HT-29 (cell line): ENCODE data around the gene RHNO1. TPM values are rescaled to one million over a fixed set of nuclear protein-coding genes. Genes with fewer than 3 reads are reported as not detected.

Source experiments
- DNase-seq: peaks from one replicate; pipeline ENCODE4 v3.0.0-alpha.2; 2015; ENCODE audit warnings: low spot score
- total RNA-seq: library from RNA; depleted of rRNA; stranded (reverse); fragments of >200 nt; shearing (Covaris generic); gene quantifications from 2 replicates; pipeline ENCODE4 v1.2.3, GENCODE V29; 2014; rRNA removed

The RHNO1 gene
- total RNA-seq: 14.0 and 14.4 TPM in 2 replicates

DNA sequence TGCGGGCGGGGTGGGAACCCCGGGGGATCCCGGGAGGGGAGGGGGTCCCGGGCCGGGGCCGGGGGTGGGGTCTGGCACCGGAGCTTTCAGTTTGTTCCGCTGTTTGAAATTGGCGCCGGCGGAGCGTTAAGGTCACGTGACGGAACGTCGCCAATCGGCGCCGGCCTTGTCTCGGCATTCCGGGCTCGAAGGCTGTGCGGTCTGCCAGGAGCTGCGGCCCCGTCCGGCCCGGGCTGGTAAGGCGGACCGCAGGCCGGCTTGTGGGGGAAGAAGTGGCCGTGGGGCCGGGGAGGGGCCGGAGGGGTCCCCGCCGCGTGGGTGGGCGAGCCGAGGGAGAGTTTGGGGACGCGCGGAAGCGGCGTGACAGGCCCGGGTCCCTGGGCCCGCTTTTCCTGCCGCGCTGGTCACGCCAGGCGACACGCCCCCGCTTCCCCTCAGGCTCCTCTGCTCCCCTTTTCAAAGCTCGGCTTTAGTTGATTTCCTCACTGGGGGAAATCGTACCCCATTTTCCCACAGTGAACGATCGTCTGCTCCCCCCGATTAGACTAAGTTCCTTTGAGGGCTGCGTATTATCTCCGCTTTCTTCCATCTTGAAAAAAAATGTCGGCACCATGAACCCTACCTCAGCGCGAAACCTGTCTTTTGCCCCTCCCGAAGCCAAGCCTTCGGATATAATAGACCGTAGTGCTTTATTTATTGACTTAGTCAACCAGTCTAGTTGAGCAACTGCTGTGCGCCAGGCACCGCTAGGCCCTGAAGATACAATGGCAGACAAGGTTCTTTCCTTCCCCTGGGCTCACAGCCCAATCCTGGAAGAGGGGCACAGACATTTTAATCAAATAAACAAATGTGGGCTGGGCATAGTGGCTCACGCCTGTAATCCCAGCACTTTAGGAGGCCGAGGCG is at the start of gene RHNO1, which contains the start of gene FOXM1:
Gene RHNO1 (plus strand): TSS at position 177 of the 906 bp plus-strand sequence. CDS start 8,144 bp downstream, outside the sequence.
Gene FOXM1 (minus strand): TSS at position 128 of the 906 bp plus-strand sequence. CDS start 2,696 bp downstream, outside the sequence.
- peak; percentile 90 for DNase-seq

- no peak for DNase-seq
These were observed 47.7 kb upstream of the RHNO1 start for GRCh38 chr12:2829275-2829674.

GRCh38 chr12:2832550-2833127 is 44.4 kb upstream of the RHNO1 start:
- no peak for DNase-seq

GRCh38 chr12:2833327-2833726 is 43.7 kb upstream of the RHNO1 start:
- DNase-seq: no peak

- DNase-seq: no peak
These were observed 43.2 kb upstream of the RHNO1 start for GRCh38 chr12:2833810-2834209.

DNA sequence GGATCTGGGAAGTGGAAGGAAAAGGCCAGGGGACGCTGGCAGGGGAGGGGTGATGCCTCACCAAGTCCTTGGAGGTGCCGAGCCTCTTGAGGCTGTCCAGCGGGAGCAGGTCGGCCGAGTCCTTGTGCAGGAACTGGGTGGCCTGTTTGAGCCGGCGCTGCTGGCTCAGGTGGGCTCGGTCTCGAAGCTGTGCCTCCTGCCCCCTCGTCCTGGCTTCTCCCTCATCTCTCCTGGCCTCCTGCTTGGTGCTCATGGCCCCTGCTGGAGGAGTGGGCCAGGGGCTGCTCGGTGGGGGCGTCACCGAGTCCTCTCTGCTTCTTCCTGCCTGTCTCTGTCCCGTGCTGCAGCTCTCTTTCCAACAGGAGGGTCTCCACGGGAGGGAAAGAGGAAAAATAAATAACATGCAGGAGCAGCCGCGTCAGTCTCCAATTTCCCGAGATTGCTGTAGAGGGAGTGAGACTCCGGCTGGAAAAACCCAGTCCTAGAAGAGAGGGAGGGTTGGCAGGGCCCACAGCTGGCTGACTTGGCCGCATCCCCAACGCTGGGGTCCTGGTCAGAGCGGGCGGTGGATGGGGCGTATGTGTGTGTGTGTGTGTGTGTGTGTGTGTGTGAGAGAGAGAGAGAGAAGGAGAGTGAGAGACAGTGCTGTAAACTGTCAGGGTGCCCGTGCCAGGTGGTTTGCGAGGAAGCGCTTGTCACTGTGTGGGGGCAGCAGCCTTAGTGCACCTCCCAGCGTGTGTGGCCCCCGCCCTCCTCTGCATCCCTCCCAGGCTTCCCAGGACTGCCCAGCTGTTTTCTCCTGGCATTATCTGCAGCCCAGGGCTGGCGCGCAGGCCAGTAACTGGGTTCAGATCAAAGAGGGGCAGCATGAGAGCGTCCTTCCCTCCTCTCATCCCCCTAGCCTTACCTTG is 42.2 kb upstream of the RHNO1 start, which contains the start of gene NRIP2:
Gene NRIP2 (minus strand): TSS at position 455 of the 911 bp plus-strand sequence. CDS start 52 bp downstream, at position 403.
- DNase-seq: no peak

DNA sequence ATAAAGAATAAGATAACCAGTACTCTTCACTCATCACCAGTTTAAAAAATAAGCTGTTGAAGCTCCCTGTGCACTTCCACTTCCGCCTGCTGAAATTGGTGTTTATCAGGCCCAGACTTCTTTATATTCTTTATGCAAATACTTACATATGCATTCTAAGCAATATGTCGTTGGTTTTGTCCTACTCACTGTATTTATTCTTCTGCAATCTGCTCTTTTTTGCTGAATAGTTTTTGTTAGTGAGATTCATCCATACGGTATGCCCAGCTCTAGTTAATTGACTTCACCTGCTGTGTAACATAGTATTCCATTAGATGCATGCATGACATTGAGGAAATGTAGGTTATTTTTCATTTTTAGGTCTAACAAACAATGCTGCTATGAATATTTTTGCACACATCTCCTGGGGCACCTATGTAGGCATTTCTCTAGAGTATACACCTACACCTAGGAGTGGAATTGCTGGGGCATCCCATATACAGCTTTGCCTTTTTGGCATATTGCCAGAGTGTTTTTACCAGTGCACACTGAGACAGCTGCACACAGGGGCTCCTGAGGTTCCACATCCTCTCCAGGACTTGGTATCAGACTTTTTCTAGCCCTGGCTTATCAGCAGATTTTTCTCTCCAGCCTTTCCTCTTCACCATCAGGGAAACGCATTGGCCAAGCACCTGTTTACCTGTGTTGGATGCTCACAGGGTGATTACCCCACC is 41.2 kb upstream of the RHNO1 start:
- no peak for DNase-seq

DNA sequence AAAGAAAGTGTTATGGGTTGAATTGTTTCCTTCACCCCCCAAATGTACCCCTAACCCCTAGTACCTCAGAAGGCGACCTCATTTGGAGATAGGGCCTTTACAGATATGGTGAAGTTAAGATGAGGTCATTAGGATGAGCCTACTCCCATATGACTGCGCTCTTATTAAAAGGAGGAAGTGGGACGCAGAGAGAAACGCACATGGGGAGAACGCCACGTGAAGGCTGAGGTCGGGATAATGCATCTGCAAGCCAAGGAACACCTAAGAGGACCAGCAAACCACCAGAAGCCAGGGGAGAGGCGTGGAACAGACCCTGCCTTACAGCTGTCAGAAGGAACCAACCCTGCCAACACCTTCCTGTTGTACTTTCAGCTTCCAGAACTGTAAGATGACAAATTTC is 40.4 kb upstream of the RHNO1 start:
- DNase-seq: no peak

DNA sequence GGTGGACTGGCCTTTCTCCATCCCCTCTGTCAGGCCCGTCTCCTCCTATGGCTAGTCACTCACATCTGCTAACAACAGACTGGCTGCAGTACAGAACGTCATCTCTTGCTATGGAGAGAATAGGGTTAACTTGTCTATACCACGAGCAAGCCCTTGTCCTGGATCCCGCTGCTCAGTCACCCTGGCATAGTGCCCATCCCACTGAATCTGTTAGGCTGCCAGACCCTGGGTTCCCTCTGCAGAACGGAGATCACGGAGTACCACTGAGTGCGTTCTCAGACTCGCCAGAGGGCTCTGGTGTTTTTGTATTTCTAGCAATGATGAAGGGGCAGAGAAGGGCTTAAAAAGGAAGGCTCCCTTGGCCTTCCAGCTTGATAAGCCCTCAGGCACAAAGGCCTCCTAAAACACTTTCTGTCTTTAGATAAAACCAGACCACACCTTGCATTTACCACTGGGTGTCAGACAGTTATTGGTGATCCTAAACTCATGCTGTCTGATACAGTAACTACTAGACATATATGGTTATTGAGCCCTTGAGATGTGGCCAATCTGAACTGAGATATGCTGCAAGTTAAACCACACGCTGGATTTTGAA is 35.9 kb upstream of the RHNO1 start:
- DNase-seq: no peak

GRCh38 chr12:2842948-2843347 is 34.1 kb upstream of the RHNO1 start:
- no peak for DNase-seq

DNA sequence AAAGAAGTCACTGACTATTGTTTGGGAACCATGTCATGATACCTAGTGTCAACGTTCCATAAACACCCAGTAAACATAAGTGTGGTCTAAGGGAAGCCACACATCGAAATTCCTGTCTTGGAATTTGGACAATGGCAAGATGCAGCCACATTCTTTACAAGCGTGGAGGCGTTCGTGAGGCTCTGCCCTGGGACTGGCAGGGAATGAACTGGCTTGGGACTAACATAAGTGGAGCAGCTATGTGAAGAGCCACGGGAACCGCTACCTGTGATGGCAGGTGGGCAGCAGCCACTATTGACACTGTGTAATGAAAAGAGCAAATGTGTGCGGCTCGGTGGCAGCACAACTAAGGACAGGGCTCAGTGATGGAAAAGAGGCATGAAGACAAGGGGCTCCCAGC is 32.2 kb upstream of the RHNO1 start:
- no peak for DNase-seq

DNA sequence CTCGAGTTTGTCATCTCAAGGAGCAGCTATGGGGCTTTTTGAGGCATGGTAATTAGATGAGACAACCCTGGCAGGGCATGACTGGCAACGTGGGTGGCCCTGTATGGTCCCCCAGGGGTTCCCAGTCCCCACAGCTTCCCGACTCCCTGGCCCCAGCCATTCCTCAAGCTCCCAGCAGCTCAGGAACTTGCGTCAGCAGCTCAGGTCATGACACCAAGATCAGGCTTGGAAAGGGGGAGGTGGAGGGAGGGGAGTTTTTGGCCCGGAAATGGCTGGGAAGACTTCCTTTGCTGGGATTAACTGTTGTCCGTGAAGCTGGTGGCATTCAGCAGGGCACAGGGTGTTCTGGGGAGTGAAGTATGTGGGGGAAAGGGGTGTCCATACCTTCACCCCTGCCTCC is 31.7 kb upstream of the RHNO1 start:
- no peak for DNase-seq

- no peak for DNase-seq
These were observed 25.1 kb upstream of the RHNO1 start for GRCh38 chr12:2851931-2852330.

- peak; percentile 83 for DNase-seq
These were observed 23.4 kb upstream of the RHNO1 start for GRCh38 chr12:2853626-2854025.

DNA sequence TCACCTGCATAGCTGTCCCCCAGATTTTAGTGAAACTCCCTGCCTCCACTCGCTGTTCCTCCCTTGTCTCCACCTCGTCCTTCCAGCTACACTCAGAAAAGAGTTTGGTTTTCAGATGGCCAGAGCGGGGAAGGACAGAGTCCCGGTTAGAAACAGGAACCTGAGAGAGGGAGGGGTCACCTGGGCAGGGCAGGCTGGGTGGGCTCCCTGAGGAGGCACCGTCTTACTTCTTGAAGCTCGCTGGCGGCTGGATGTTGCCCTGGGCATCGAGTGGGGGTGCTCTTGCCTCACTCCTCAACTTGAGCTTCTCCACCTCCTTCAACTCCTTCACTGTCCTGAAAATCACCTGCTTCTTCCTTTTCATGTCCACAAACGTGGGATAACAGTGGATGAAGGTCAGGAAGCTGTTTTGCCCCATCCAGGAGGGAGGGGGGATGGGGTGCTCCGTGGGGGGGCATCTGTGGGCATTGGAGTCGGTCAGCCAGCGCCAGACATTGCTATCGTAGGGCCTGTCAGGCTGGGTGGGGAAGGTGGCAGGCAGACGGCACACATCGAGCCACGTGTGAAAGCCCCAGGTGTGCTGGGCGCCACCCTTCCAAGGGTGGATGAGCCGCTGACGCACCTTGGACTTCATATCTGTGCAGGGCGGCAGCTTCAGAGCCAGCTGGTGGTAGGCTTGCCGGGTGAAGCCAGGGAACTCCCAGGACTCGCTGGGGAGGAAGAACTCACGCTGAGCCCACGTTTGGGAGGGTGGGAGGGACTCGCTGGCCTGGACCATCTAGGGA is 22.2 kb upstream of the RHNO1 start:
- peak; percentile 92 for DNase-seq

GRCh38 chr12:2855546-2855945 is 21.5 kb upstream of the RHNO1 start:
- no peak for DNase-seq

- DNase-seq: peak; percentile 47
These were observed 21.0 kb upstream of the RHNO1 start for GRCh38 chr12:2856051-2856450.

GRCh38 chr12:2857021-2857431 is 20.0 kb upstream of the RHNO1 start, which contains the start of gene TEX52:
Gene TEX52 (minus strand): TSS chr12:2857039. CDS start chr12:2857026, 13 bp downstream.
- DNase-seq: peak; percentile 42

GRCh38 chr12:2857576-2857975 is 19.4 kb upstream of the RHNO1 start:
- no peak for DNase-seq

GRCh38 chr12:2858334-2858733 is 18.7 kb upstream of the RHNO1 start:
- no peak for DNase-seq
